Stimulated activated CD4-positive, alpha-beta T cell treated with anti-CD3 and anti-CD28 coated beads, Interleukin-2, amount 100 ng/mL, for 4 hours (primary cell): ENCODE measurements around the gene DBNL.
A peak's percentile ranks its signal among the peaks of the same experiment; 100 is the strongest.

Source experiments
- DNase-seq: peaks from one replicate; pipeline ENCODE4 v3.0.0-alpha.2; 2020; ENCODE audit warnings: low read depth

DBNL gene

DNA sequence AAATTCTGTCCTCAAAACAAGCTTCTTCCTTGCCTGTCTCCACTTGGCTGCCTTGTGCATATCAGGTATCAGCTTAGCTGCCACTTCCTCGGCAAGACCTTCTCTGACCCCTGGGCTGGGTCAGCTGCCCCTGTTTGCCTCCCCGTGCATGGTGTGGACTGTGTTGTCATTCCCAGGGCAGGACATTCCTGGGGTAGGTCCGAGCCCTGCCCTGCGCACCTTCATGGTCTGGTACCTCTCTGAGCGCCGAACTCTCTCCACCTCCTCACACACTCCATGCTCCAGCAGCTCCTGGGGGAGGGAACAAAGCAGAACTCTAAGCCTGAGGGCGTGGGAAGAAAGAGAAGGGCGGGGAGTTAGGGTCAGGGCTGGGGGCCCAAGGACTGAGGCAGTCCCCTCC, 34.0 kb downstream of the DBNL start:
- no peak for DNase-seq

- no peak for DNase-seq
These were observed 35.0 kb downstream of the DBNL start for GRCh38 chr7:44079331-44080021.

DNA sequence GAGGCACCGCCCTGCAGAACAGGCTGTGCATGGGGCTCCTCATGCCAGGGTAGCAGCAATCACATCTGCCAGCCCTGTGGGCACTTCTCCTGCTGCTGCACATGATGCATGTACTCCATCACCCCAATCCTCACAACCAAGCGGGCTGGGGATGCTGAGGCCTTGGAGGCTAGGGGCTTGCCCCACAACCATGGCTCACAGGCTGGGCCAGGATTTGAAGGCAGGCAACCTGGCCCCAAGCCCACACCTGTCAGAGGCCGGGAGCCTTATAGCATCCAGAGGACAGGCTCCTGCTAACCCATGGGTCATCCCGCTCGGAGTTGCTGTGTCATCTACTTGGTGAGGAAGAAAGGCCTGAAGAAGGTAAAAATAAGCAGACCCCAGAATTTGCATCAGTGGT, 35.6 kb downstream of the DBNL start:
- DNase-seq = no peak

- DNase-seq = no peak
These were observed 36.3 kb downstream of the DBNL start for GRCh38 chr7:44080686-44081265.

DNA sequence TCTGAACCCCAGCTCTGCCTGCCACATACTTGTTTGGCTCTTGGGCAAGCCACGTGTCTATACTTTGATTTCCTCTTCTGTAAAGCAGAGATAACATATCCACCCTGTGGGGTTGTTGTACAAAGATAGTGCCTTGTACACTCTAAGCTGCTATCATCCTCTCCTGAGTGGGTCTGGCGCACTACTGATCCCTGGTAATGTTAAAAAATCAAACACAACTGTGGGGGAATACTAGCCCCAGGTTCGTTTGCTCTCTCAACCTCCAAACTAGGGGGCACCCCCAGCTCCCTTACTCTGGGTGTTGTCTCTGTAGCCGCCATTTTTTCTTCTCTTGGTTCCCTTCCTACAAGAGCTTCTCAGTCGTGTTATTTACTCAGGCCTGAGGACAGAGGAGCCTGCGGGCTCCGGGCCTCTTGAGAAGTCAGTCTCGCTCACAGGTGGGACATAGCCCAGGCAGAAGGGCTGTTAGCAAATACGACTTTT, 36.8 kb downstream of the DBNL start:
- no peak for DNase-seq

- DNase-seq = peak; percentile 98
These were observed 38.2 kb downstream of the DBNL start for GRCh38 chr7:44082541-44083207.

- no peak for DNase-seq
These were observed 39.3 kb downstream of the DBNL start for GRCh38 chr7:44083796-44084195.

- no peak for DNase-seq
These were observed 40.2 kb downstream of the DBNL start for GRCh38 chr7:44084701-44085100.

DNA sequence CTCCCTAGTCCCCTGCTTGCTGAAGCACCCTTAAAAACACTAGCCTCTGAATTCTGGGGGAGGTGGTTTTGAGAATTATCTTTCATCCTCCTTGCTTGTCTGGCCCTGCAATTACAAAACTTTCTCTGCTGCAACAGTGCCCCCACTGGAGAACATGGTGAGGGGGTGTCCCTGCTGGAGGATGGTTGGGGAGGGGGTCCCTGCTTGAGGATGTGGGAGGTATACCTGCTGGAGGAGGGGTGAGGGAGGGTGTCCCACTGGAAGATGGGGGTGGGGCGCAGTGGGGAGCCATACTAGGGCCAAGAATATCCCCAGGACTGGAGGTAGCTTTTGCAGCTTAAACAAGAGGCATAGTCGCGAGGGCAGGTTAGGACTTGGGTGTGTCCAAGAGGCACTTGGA, 41.0 kb downstream of the DBNL start:
- DNase-seq = no peak

- DNase-seq = no peak
These were observed 42.1 kb downstream of the DBNL start for GRCh38 chr7:44086627-44087026.

DNA sequence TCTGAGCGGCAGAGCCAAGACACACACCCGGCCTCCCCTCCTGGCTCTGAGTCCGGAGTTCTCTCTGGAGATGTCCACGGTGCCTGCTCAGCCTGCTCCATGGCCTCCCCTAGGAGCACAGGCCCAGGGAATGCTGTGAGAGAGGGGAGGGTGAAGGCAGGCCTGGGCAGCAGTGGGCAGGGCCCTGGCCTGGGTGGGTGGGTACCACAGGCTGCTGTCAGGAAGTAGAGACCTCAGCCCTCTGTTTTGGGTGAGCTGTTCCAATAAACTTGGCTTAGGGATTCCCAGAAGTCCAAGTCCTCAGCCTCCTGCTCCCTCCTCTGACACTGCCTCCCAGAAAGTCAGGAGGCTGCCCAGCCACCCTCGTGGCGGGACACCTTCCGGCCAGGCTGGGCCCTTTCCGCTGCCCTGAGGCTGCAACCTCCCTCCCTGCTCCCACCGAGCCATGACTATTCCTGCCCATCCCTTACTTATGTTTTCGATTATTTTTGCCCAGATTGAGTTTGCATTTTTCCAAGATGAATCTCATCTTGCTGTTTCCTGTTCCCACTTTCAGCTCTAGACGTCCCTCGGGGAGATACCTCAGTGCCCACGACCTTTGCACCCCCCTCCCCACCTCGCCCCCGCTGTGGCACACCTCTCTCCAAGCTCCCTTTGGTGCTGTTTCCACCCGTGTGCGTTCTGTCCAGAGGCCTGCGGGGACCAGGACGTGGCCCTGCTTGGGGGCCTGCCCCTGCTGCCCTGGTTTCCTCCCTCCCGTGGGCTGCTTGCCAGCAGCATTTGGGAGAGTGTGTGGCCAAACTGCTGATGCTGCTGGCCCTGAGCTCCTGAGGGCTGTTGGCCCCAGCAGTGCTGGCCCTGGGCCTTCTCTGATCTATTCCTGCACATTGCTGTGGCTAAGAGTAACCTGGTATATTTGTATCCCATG, 43.7 kb downstream of the DBNL start:
- no peak for DNase-seq

DNA sequence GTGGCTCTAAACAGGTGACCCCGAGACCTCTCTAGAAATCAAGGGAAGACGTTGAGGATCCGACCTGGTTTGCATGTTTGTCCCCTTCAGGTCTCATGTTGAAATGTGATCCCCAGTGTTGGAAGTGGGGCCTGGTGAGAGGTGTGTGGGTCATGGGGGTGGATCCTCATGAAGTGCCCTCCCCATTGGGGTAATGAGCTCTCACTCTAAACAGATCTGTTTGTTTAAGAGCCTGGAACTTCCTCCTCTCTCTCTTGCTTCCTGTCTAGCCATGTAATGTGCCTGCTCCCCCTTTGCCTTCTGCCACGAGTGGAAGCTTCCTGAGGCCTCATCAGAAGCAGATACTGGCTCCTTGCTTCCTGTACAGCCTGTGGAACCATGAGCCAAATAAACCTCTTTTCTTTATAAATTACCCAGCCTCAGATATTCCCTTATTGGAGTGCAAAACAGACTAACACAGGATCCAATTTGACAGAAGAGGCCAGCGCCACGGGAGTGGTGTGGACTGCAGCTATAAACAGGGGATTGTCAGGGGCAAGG, 48.7 kb downstream of the DBNL start:
- no peak for DNase-seq

DNA sequence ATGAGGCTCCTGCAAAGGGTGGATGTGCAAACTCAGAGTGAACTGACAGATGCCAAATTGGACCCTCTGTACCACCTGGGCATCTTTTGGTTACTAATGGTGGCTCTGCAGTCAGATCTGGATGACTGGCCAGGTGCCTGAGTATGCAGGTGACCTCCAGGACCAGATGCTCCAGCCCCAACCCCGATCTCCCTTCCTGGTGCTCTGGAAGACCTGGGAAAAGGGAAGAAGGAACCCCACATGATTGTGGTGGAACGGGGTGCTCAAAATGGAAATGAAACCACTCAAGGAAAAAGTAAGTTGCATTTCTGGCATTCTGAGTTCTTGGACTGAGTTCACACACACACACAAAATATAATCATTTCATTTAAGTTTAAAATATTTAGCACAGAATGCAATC, 49.9 kb downstream of the DBNL start:
- no peak for DNase-seq

- DNase-seq = no peak
These were observed 50.5 kb downstream of the DBNL start for GRCh38 chr7:44094883-44095592.

DNA sequence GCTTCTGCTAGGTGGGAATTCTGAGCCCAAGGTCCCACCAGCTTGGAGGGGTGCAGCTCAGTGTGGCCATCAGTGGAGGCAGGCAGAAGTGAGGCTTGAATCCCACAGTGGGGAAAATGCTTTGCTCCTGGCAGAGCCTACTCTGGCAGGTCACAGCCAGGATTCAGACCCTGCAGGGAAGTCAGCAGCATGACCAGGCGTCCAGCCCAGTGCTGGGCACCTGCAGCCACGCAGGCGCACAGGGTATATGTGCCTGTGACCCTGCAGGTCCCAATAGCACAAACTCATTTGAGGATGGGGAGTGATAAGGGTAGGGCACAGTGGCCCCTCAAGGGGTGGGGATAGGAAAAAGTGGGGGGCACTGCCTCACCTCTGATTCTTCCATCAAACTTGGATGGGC, 51.3 kb downstream of the DBNL start:
- DNase-seq = no peak

- DNase-seq = no peak
These were observed 51.9 kb downstream of the DBNL start for GRCh38 chr7:44096326-44096881.

- DNase-seq = no peak
These were observed 52.8 kb downstream of the DBNL start for GRCh38 chr7:44097064-44097932.

GRCh38 chr7:44098092-44099068, 53.9 kb downstream of the DBNL start:
- DNase-seq = no peak

- DNase-seq = no peak
These were observed 55.2 kb downstream of the DBNL start for GRCh38 chr7:44099669-44100068.
